ENCODE measurements around the gene HSD3B7. TPM values are rescaled to one million over a fixed set of nuclear protein-coding genes. Genes with fewer than 3 reads are reported as not detected.

HSD3B7 gene
- total and polyA plus RNA-seq, 2 of the 8 experiments (the other 6 are each of a cell fraction or from before 2014, with no cell fraction given), result 2.9 to 6.6 TPM

DNA sequence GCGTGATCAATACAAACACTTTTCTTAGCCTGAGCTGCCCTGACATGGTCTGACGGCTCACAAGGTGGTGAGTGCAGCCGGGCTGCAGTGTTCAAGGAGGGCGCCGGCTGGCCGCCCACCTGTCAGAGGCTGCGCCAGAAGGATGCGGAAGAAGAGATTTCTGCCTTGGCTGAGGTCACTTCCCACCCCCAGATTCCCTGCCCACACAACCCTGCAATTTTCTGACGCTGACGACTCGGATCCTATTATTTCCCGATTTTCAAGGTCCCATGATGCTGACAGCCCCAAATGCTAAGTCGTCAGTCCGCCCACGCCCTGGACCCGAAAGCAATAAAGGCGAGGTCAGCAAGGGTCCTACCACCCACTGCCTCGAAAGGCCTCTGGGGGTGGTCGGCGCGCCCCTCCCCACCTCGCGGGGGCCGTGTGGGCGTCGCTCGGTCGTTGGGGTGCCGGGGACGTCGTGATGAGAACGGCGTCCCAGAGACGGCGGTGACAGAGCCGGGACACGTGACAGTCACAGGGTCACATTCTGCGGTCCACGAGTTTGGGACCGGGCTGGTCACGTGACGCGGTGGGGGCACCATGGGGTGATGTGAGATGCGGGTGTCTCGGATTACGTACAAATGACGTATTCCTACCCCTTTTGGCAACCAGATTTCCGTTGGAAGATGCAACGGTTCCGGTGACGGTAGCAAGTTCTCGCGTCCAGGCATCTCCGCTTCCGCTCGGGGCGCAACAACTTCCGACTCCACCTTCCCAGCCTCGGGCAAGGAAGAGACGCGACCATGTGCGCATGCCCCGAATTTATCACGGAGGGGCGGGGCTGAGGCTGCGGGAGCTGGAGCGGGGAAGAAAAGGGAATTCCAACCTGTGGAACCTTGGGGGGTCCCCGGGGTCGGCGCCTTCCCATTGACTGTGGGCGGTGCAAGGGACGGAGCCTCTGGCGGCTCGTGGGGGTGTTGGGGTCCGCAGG, 48.0 kb downstream of the HSD3B7 start, which contains the start of gene STX4 (continued):
- TF ChIP-seq, protein P1, sequence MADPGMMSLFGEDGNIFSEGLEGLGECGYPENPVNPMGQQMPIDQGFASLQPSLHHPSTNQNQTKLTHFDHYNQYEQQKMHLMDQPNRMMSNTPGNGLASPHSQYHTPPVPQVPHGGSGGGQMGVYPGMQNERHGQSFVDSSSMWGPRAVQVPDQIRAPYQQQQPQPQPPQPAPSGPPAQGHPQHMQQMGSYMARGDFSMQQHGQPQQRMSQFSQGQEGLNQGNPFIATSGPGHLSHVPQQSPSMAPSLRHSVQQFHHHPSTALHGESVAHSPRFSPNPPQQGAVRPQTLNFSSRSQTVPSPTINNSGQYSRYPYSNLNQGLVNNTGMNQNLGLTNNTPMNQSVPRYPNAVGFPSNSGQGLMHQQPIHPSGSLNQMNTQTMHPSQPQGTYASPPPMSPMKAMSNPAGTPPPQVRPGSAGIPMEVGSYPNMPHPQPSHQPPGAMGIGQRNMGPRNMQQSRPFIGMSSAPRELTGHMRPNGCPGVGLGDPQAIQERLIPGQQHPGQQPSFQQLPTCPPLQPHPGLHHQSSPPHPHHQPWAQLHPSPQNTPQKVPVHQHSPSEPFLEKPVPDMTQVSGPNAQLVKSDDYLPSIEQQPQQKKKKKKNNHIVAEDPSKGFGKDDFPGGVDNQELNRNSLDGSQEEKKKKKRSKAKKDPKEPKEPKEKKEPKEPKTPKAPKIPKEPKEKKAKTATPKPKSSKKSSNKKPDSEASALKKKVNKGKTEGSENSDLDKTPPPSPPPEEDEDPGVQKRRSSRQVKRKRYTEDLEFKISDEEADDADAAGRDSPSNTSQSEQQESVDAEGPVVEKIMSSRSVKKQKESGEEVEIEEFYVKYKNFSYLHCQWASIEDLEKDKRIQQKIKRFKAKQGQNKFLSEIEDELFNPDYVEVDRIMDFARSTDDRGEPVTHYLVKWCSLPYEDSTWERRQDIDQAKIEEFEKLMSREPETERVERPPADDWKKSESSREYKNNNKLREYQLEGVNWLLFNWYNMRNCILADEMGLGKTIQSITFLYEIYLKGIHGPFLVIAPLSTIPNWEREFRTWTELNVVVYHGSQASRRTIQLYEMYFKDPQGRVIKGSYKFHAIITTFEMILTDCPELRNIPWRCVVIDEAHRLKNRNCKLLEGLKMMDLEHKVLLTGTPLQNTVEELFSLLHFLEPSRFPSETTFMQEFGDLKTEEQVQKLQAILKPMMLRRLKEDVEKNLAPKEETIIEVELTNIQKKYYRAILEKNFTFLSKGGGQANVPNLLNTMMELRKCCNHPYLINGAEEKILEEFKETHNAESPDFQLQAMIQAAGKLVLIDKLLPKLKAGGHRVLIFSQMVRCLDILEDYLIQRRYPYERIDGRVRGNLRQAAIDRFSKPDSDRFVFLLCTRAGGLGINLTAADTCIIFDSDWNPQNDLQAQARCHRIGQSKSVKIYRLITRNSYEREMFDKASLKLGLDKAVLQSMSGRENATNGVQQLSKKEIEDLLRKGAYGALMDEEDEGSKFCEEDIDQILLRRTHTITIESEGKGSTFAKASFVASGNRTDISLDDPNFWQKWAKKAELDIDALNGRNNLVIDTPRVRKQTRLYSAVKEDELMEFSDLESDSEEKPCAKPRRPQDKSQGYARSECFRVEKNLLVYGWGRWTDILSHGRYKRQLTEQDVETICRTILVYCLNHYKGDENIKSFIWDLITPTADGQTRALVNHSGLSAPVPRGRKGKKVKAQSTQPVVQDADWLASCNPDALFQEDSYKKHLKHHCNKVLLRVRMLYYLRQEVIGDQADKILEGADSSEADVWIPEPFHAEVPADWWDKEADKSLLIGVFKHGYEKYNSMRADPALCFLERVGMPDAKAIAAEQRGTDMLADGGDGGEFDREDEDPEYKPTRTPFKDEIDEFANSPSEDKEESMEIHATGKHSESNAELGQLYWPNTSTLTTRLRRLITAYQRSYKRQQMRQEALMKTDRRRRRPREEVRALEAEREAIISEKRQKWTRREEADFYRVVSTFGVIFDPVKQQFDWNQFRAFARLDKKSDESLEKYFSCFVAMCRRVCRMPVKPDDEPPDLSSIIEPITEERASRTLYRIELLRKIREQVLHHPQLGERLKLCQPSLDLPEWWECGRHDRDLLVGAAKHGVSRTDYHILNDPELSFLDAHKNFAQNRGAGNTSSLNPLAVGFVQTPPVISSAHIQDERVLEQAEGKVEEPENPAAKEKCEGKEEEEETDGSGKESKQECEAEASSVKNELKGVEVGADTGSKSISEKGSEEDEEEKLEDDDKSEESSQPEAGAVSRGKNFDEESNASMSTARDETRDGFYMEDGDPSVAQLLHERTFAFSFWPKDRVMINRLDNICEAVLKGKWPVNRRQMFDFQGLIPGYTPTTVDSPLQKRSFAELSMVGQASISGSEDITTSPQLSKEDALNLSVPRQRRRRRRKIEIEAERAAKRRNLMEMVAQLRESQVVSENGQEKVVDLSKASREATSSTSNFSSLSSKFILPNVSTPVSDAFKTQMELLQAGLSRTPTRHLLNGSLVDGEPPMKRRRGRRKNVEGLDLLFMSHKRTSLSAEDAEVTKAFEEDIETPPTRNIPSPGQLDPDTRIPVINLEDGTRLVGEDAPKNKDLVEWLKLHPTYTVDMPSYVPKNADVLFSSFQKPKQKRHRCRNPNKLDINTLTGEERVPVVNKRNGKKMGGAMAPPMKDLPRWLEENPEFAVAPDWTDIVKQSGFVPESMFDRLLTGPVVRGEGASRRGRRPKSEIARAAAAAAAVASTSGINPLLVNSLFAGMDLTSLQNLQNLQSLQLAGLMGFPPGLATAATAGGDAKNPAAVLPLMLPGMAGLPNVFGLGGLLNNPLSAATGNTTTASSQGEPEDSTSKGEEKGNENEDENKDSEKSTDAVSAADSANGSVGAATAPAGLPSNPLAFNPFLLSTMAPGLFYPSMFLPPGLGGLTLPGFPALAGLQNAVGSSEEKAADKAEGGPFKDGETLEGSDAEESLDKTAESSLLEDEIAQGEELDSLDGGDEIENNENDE (IDR thresholded peaks at IDR 0.05; ENCODE audit: insufficient replicate concordance, low read length), result peak; percentile 32
- peak; percentile 100 for TF ChIP-seq CREB1 (IDR thresholded peaks at IDR 0.05)
- TF ChIP-seq, protein P2, sequence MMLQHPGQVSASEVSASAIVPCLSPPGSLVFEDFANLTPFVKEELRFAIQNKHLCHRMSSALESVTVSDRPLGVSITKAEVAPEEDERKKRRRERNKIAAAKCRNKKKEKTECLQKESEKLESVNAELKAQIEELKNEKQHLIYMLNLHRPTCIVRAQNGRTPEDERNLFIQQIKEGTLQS (IDR thresholded peaks at IDR 0.05; ENCODE audit: insufficient read depth, low read depth, low read length), result peak; percentile 92
- no peak; the same call in 1 of the 2 replicates for TF ChIP-seq JUN (IDR thresholded peaks at IDR 0.05; ENCODE audit: low read depth, low read length)
- no peak for TF ChIP-seq TAF7 (optimal IDR thresholded peaks at IDR 0.05; ENCODE audit: borderline replicate concordance, low read depth, low read length)
- TF ChIP-seq POU5F1 (IDR thresholded peaks at IDR 0.05; ENCODE audit: low read depth, low read length), result no peak
- TF ChIP-seq KDM5A (IDR thresholded peaks at IDR 0.05; ENCODE audit: low read length), result no peak

All from H1 (cell line).